ENCODE results near the gene POGZ.

GRCh38 chr1:151425103-151425502 lies 34.2 kb downstream of the POGZ start:
- TF ChIP-seq POLR2A (IDR thresholded peaks at IDR 0.05) (no peak), CTCF (IDR thresholded peaks at IDR 0.05) (no peak)
